GM13977 (cell line): ENCODE measurements around the gene ERGIC1.
A peak's percentile ranks its signal among the peaks of the same experiment; 100 is the strongest.

Experiments
- DNase-seq: peaks from one replicate; pipeline ENCODE4 v3.0.0; 2012; ENCODE audit warnings: low spot score
- CTCF ChIP-seq: IDR thresholded peaks from 2 replicates; pipeline ENCODE4 v1.5.1; 2012; ENCODE audit warnings: mild to moderate bottlenecking, control low read depth; ENCODE audit not compliant: insufficient read depth; ENCODE audit errors: extremely low read depth, missing control alignments
- in situ Hi-C: fragments of 300-500 bp; cut with MboI; formaldehyde crosslinking; loops from one replicate; pipeline ENCODE4 v1.12.0; 2022; ENCODE audit warnings: low sequenced_read_pairs, low pct_unique_long_range_greater_than_20kb, mixed read lengths, inconsistent platforms; ENCODE audit not compliant: unreplicated experiment

ERGIC1 gene

DNA sequence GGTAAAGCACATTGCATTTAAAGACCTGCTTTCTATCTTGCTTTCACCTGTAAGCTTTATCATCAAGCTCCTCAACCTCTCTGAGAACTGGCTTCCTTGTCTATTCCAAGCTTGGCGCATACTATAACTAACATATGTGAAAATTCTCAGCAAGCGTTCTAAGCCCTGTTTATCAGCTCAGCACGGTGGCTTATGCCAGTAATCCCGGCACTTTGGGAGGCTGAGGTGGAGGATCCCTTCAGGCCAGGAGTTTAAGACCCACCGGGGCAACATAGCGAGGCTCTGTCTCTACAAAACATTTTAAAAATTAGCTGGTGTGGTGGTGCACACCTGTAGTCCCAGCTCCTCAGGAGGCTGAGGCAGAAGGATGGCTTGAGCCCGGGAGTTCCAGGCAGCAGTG, 147.9 kb downstream of the ERGIC1 start:
- DNase-seq: no peak
- TF ChIP-seq CTCF: no peak
- in situ Hi-C loops: loop anchor here (25.0 kb wide), 1 partner anchor 155 kb away; the partner anchor contains the start of gene BNIP1

GRCh38 chr5:172983542-172984243, 149.6 kb downstream of the ERGIC1 start, which contains the start of gene ATP6V0E1:
Gene ATP6V0E1 (plus strand): TSS chr5:172983771. CDS start chr5:172983861, 90 bp downstream.
- no peak for TF ChIP-seq CTCF
- in situ Hi-C loops: loop anchor here (25.0 kb wide), 1 partner anchor 154 kb away; the partner anchor contains the start of gene BNIP1
- DNase-seq: peak; percentile 95

GRCh38 chr5:172984244-172984953, 150.3 kb downstream of the ERGIC1 start:
- peak; percentile 82 for DNase-seq
- in situ Hi-C loops: loop anchor here (25.0 kb wide), 1 partner anchor 153 kb away; the partner anchor contains the start of gene BNIP1
- peak; percentile 73 for TF ChIP-seq CTCF

DNA sequence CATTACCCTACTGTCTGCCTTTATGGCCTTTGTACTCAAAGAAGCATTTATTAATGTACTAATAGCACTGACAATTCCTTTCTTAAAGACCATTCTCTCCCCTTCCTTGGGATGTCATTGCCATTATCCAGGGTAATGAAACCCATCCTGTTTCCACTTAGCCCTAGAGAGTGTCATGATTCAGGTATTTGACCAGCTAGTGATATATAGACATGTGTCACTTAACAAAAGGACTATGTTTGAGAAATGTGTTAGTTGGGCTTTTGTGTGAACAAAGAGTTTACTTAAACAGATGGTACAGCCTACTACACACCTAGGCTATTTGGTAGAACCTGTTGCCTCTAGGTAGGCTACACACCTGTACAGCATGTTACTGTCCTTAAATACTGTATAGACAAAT, 151.5 kb downstream of the ERGIC1 start:
- in situ Hi-C loops: loop anchor here (25.0 kb wide), 1 partner anchor 152 kb away; the partner anchor contains the start of gene BNIP1
- no peak for DNase-seq
- no peak for TF ChIP-seq CTCF

DNA sequence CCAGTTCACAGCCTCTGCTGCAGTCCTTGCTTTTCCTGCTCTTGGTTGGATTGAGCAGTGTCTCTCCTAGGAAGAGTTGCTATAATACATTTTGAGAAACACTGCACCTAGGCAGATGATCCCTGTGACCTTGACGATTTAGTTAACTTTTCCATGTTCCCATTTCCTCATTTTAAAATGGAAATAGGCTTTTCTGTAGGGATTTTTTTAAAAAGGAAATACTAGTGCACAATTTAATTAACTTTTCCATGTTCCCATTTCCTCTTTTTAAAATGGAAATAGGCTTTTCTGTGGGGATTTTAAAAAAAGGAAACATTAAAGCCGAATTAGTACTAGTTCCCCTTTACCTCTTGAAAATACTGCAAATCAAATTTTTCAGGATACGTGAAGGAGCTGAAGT, 154.2 kb downstream of the ERGIC1 start:
- in situ Hi-C loops: loop anchor here (25.0 kb wide), 1 partner anchor 149 kb away; the partner anchor contains the start of gene BNIP1
- no peak for DNase-seq
- no peak for TF ChIP-seq CTCF

GRCh38 chr5:172990776-172991175, 156.7 kb downstream of the ERGIC1 start:
- in situ Hi-C loops: loop anchor here (25.0 kb wide), 1 partner anchor 147 kb away; the partner anchor contains the start of gene BNIP1
- no peak for DNase-seq
- TF ChIP-seq CTCF: no peak
